NOMO-1 (cell line): ENCODE results near the gene B3GALT6.
"Not testable (repeated sequence)": the region's sequence is repeated elsewhere in the genome, so short reads cannot be mapped to it uniquely, and the experiment has no call there.

Experiments used
- DNase-seq, 2 experiments: peaks; one replicate each; lab custom pipeline; 2025; ENCODE audit not compliant: unreplicated experiment in 2 of 2; lab: John Stamatoyannopoulos, UW

Gene B3GALT6

DNA sequence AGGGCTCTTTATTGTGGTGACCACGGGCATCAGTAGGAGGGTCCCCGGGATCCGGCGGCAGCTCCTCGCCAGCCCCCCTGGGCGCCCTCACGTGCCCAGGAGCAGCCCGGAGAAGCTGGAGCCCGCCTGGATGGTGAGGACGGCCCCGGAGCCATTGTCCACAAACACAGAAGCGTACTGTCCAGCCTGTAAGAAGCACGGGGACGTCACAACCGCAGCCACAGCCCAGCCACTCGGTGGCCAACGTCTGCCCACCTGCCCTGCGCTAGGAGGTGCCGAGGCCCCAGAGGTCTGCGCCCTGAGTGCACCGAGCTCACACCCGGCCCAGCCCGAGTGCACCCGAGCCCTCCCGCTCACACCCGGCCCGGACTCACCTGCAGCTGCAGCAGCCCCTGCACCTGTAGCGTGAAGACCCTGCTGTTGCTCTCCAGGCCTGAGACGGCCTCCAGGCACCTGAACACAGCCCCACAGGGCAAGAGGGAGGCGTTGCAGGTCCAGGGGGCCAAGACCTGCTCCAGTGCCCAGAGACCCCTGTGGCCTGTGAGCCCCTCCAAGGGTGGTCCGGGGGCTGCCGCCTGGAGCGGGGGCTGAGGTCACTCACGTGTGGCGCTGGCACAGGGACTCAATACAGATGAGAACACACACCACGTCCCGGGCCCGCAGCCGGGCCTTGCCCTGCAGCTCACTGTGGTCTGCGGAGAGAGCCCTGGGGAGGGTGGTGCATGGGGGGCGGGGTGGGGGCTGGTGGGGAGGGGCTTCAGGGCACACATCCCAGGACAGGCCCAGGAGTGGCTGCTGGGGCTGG lies 10.6 kb downstream of the B3GALT6 start:
- DNase-seq, result no peak

DNA sequence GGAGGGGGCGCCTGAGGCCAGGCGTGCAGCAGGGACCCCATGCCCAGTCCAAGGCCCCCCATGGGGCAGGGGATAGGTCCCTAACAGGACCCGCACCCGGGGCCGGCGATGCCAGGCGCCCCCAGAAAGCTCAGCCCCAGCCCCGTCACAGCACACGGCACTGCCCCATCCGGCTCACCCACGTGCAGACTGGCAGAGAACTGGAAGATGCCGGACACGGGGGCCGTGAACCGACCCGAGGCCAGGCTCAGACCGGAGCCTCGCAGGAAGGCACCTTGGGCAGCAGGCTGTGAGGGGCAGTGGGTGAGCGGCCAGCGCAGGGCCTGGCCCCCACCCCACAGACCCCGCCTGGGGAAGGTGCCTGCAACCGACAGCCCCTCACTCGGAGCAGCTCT lies 11.2 kb downstream of the B3GALT6 start:
- DNase-seq, result no peak

DNA sequence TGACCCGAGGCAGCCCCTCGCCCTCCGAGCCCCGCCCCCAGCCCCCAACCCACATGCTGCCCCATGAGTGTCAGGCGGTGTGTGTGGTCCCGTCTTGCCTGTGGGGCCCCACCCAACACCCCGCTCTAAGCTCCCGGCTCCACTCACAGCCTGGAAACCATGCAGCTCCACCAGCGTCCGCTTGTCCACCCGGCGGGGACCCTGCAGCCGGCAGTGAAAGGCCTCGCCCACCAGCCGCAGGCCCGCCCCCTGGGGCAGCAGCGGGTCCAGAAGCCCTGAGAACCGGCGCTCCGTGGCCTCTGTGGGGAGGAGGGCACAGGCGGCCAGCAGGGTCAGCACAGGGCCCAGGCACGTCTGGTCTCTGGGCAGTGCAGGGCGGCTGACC lies 11.8 kb downstream of the B3GALT6 start:
- DNase-seq, result no peak

DNA sequence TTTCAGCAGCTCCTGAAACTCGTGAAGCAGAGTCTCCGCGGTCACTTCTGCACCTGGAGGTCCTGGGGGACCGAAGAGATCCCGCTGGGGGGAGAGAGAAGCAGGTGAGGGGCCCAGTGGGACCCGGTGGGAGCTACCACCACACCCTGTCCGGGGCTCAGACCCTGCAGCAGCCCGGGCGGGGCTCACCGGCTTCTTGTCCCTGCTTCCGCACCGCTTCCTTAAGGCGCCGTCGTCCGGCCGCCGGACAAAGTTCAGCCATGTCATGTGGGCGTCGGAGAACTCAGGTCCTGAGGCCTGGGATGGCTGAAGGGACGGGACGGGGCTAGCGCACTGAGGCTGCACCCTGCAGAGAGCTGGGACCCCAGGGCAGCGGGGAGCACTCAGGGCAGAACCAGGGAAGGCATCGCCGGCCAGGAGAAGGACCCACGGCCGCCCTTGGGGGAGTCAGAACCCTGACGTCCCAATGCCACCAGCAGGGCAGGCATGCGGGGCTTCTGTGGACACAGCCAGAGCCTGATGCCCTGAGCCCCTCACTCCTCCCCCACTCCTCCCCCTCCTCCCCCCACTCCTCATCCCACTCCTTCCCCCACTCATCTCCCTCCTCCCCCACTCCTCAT lies 12.3 kb downstream of the B3GALT6 start:
- no peak for DNase-seq

DNA sequence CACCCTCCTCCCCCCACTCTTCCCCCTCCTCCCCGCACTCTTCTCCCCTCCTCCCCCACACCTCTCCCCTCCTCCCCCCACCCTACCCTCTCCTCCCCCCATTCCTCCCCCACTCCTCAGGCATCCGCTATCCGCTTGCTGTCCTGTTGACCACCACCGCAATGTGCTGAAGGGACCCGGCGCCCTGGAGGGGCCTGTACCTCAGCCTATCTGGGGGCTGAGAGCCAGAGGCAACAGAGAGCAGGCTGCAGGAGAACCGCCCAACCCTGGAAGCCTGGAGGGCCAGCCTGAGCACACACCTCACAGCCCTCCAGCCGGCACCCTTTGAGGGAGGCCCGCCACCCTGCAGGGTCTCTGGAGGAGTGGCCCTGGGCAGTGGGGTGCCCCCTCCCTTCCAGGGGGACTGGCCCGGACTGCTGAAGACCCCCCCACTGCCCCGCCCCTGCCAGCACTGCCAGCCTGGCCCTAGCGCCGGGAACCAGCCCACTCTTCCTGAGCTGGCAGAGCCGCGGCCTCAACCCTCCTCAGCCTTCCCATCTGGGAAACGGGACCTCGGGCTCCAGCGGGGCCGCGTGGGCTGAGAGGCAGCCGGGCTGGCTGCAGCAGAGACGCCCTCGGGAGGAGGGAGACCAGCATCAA lies 13.3 kb downstream of the B3GALT6 start:
- DNase-seq, result no peak

DNA sequence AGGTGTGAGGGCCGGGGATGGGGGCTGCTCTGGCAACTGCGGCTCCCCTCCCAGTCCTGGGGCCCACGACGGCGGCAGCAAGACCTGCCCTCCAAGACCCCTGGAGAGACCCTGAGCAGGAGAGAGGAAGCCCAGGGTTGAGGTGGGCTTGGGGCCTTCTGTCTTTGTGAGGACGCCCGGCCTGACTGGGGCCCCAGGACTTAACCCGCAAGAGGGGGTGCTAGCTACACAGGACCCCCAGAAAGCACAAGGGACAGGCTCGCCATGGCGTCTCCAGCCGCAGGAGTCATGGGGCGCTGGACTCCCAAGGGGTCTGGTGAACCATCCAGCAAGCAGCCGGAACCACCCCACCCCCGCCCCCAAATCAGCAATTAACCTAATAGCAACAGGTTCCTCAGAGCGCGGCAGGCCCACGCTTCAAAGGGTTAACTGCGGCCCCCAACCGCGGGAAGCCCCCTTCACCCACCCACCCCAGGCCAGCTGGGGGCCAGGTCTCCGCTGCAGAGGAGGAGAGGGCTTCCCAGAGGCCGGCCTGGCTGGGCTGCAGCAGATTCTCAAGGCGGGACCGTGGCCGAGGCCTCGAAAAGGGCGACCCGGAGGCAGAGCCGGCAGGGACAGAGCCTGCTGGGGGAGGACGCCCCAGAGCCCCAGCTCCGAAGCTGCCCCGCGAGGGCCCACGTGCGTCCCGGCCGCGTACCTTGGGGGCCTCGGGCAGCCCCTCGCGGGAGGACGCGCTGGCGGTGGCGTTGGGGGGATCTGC lies 14.0 kb downstream of the B3GALT6 start:
- no peak for DNase-seq

DNA sequence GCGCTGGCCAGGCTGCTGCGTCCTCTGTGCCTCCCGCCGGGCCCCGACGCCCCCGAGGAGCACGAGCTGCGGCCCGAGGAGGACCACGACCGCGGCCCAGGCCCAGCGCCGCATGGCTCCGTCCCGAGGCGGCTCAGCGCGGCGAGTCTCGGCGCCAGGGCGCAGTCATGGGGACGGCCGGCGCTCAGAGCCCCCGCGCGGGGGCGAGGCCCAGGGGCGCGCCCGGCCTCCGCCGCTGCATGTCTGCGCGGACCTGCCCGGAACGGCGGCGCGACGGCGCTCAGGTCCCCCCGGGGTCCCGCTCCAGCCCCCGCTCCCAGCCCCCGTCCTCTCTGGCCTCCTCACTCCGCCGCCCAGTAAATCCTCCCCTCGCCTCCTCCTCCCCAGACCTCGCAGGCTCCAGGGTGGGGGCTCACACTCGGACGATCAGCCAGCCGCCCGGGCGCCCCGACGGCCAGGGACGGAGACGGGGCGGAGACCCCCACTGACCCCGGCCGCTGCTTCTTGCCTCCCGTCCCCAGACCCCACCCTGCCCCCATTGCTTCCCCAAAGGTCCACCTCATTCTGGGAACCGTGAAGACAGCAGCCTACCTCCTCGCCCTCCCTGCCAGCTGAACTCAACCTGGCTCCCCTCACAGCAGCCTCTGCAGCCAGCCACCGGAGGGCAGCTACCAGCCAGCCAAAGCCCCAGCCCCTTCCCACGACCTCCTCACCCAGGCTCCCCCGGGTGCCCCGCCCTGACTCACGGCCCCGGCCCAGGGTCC lies 14.7 kb downstream of the B3GALT6 start, which contains the start of gene C1QTNF12:
Gene C1QTNF12 (minus strand): TSS at position 146 of the 764 bp plus-strand sequence. CDS start 32 bp downstream, at position 114.
- no peak for DNase-seq

DNA sequence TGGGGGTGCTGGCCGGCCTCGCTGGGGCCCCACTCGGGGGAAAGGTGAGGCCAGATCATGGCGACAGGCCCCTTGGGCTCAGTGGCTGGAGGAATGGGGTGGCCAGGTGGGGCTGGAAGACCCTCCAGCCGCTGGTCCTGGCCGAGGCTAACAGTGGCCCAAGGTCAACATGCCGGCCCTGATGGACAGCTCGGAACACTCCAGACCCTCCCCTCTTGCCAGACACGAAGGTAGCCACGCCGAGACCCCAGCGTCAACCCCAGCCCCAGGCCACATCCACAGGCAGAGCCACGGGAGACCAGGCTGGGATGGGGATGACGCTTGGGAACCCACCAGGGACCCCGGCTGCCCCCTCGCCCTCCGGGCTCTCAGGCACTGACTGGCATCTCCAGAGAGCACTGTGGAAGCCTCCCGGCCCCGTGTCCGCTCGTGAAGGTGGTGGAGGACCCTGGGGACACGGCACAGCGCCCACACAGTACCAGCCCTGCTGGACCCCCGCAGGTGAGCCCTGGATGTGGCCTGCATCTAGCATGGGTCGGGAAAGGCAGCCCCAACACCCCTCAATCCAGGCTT lies 15.4 kb downstream of the B3GALT6 start:
- DNase-seq, result no peak

DNA sequence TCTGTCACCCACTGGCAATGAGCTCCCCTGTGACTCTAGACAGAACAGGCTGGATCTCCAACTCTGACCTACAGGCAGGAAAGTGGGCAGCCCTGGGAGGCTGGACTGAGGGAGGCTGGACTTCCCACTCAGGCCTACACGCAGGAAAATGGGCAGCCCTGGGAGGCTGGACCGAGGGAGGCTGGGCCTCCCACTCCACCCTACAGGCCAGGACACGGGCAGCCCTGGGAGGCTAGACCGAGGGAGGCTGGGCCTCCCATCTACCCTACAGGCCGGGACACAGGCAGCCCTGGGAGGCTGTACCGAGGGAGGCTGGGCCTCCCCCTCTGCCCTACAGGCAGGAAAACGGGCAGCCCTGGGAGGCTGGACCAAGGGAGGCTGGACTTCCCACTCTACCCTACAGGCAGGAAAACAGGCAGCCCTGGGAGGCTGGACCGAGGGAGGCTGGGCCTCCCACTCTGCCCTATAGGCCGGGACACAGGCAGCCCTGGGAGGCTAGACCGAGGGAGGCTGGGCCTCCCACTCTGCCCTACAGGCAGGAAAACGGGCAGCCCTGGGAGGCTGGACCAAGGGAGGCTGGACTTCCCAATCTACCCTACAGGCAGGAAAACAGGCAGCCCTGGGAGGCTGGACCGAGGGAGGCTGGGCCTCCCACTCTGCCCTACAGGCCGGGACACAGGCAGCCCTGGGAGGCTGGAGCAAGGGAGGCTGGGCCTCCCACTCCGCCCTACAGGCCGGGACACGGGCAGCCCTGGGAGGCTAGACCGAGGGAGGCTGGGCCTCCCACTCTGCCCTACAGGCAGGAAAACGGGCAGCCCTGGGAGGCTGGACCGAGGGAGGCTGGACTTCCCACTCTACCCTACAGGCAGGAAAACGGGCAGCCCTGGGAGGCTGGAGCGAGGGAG lies 16.2 kb downstream of the B3GALT6 start:
- DNase-seq, result not testable (repeated sequence)

DNA sequence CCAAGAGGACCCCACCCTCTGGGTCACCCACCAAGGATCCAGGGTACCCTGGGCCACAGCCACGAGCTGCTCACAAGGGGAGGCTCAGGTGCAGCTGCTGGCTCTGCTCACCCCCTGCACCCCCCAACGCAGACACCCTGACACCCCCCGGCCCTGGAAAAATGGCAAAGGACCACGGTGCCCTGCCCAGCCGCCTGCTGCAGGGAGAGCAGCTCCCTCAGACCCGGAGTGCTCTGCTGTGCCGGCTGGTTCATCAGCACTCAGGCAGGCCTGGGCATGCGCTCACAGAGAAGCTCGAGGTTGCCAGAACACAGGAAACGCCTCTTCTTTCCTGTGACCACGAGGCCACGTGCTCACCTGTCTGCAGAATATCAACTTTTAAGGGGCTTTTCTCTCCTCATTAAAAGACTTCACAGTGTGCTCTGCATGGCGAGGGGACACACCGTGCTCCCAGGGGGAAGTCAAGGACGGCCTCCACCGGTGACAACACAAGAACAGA lies 18.8 kb downstream of the B3GALT6 start:
- no peak for DNase-seq

DNA sequence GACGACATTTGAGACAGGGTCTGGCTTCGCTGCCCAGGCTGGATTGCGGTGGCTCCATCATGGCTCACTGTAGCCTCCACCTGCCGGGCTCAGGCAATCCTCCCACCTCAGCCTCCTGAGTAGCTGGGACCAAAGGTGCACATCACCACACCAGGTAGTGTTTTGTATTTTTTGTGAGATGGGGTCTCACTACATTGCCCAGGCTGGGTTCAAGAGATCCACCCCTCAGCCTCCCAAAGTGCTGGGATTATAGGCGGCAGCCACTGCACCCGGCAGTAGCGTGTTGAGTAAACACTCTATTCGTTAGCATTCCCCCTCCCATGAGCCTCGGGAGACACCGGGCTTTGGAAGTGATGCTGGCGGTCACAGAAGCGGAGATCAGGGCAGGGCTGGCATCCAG lies 21.3 kb downstream of the B3GALT6 start:
- DNase-seq, result no peak

DNA sequence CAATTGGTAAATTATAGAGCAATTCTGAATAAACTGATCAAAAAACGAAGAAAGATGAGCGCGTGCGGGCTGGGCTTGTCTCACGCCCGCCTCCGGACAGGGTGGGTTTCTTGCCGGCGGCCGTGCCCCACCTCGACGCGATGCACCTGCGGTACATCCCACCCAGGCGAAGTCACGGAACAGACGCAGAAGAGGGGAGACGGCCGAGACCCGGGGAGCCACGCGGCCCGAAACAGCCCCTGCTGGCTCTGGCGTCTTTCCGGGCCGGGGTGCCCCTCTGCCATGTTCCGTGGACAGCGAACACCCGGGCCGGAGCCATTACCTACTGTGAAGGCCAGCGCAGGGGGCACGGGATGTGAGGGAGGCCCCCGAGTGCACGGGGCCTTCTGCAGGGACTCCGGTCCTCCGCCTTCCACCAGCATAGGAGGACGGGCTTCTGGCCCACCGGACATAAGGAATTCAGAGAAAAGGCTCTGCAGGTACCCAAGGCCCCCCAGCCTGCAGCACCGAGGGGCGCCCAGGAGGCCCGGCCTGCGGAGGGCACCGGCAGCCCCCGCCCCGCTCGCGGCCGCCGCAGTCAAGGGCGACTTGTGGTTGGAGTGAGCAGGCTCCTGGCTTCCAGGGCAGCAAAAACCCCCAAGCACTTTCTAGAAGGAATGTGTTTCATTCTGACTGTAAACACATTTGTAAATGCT lies 22.1 kb downstream of the B3GALT6 start:
- no peak for DNase-seq

DNA sequence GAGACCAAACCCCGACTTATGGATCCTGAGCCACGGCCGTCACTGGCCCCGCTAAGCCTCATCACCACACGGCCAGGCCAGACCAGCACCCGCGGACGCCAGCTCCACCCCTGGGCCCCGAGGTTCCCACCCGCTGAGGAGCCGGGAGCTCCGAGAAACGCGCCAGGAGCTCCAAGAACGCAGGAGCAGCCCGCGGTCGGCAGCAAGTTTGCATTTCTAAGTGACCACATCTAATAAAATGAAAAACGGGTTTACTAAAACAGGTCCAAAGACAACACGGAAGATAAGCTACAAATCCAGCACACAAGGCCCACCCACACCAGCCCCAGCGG lies 22.6 kb downstream of the B3GALT6 start:
- DNase-seq, result no peak

DNA sequence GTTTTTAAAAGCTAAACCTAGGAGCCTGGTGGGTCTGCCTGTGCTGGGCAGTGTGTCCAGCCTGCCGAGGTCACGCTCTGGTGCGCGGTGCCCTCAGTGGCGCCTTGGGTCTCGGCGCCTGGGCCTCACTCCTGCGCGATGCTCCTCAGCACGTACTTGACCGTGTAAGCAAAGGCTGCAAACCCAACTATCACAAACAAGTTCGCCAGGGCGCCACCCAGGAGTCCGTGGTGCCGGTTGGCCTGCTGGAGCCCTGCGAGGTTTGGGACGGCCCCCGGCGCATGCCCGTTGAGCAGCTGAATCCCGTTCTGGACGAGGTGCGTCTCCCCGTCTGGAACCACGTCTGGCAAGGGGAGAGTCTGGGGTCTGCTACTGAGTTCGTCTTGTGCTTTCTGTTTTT lies 23.0 kb downstream of the B3GALT6 start:
- DNase-seq, result no peak

DNA sequence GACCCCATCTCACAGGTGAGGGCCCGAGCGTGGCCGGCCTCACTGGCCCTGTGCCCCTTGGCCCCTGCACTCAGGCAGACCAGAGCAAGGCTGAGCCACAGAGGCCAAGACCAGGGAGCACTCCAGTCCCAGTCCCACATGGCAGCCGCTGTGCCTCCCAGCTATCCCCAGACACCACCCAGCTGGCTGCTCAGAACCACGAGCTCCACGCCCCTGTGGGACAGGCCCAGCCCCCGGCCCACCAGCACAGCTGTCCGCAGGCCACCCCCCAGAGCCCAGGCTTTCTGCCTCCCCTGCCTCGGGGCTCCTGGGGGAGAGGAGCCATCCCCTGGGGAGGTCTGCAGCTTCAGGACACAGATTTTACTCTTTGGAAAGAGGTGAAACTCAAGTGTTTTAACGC lies 23.6 kb downstream of the B3GALT6 start:
- DNase-seq, result no peak

DNA sequence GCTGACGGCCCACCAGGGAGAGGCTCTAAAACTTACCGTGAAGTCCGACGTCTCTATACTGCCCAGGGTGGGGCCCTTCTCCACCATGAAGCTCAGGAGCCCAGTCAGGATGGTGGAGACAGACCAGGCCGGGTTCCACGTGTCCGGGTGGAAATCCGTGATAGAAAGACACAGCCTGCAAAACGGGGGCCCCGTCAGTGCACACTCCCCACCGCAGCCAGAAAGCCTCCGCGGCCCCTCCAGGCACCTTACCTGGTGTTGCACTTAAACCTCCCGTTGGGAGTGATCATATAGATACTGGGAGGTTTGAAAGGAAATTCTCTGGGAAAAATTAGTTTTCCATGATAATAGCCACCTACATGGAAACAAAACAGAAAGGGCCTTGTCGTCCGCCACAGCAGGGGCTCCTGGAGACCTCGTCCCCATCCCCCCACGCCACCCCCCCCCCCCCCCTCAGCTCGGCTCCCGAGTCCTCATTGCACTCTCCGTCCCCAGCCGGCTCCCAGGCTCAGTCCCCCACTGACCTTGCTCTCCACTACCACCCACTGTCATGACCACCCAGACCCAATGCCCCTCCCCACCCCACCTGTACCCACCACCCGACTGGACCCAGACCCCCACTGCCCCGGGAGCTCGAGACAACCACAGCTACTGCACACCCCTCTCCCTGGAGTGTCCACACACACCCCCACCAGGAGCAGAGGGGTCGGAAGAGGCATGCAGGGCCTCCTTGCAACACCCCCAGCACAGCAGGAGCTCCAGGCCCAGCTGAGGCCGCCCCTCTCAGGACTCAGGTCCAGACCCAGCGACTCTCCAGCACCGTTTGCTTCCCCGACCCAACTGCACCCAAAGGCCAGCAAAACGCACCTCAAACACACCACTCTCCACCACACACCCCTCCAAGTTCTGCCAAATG lies 25.2 kb downstream of the B3GALT6 start:
- DNase-seq, result no peak

DNA sequence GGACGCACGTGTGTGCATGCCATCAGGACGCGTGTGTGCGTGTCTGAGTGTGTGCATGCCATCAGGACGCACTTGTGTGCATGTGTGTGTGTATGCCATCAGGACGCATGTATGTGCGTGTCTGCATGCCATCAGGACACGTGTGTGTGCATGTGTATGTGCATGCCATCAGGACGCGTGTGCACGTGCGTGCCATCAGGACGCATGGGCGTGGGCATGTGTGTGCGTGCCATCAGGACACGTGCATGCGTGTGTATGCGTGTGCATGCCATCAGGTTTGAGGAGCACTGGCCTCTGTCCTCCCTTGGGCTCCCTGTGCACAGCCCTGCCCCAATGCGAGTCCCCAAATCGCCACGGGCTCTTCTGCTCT lies 27.1 kb downstream of the B3GALT6 start:
- DNase-seq, result no peak

DNA sequence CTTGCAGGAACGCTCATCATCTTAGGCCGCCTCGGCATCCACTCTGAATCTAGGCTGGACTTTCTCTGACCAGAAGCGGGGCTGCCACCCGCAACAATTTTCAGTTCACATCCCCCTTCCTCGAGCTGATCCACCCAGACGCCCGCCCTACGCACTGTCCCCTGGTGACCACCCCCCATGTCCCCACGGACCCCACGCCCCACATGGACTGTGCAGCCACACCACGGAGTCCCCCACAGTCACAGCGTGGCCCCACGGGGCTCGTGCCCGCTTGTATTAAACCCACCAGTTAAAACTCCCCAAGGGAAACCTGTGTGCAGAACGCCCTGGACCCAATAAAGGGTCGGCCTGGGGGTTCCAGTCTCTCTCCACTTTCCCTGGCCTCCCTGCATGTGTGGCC lies 27.5 kb downstream of the B3GALT6 start:
- DNase-seq, result no peak
